Lower leg skin (tissue), 3 donors: ENCODE measurements around the gene UGT1A6.

Experiments
- CTCF ChIP-seq, 3 donors: fragments of 450-650 bp; IDR thresholded peaks; one replicate each; pipeline ENCODE4 v1.5.1; 2016; ENCODE audit warnings: antibody characterized with exemption in 3 of 3, mild to moderate bottlenecking in 3 of 3, moderate library complexity in 2 of 3
- POLR2A ChIP-seq, 2 donors: fragments of 450-650 bp; IDR thresholded peaks; one replicate each; pipeline ENCODE4 v1.6.1; 2016 to 2017; ENCODE audit warnings: antibody characterized with exemption in 2 of 2, mild to moderate bottlenecking in 1 of 2, moderate library complexity in 1 of 2

GRCh38 chr2:233758849-233759248, 66.2 kb downstream of the UGT1A6 start:
- TF ChIP-seq CTCF (IDR thresholded peaks at IDR 0.05) (no peak), POLR2A (IDR thresholded peaks at IDR 0.05) (no peak)
